GM12878 (cell line): ENCODE data around the gene LRRC3. TPM values are rescaled to one million over a fixed set of nuclear protein-coding genes. Genes with fewer than 3 reads are reported as not detected.

Source experiments
- ATAC-seq: fragments of 200-7000 bp; cut with Tn5 transposase; 3 replicates; pipeline ENCODE4 v1.9.1; 2020; ENCODE audit warnings: mild to moderate bottlenecking, moderate library complexity
- BruUV-seq: library from RNA; stranded (reverse); fragments of 400-500 nt; replicated peaks from 2 replicates; lab custom pipeline; 2021; lab: Mats Ljungman, UMichigan
- CTCF ChIA-PET: fragments of 300-600 bp; sonication (Branson Sonifier 250); formaldehyde crosslinking; extraction: SDS; loops from one replicate; lab custom pipeline; 2021; ENCODE audit warnings: inconsistent platforms; lab: Yijun Ruan, JAX
- POLR2A ChIA-PET: fragments of 350-600 bp; formaldehyde crosslinking; extraction: SDS; loops from one replicate; lab custom pipeline; 2021; ENCODE audit warnings: inconsistent platforms; lab: Charles Lee
- RAD21 ChIA-PET: fragments of 300-600 bp; sonication (Branson Sonifier 250); formaldehyde crosslinking; loops from one replicate; lab custom pipeline; 2023; ENCODE audit warnings: antibody characterized with exemption; ENCODE audit not compliant: unreplicated experiment; lab: Charles Lee
- SMC1A ChIA-PET: fragments of 300-600 bp; sonication (Branson Sonifier 250); formaldehyde crosslinking; loops from one replicate; lab custom pipeline; 2023; ENCODE audit not compliant: unreplicated experiment, uncharacterized antibody; lab: Charles Lee
- DNase-seq: peaks from one replicate; pipeline ENCODE4 v3.0.0-alpha.2; 2011; ENCODE audit warnings: low read depth, low spot score
- FAIRE-seq: peaks from 3 replicates; lab custom pipeline; 2011; peaks lifted over from hg19 to GRCh38; lab: Jason Lieb, UNC
- H2AFZ ChIP-seq: 2 replicates; pipeline ENCODE4 v1.6.0; 2011; ENCODE audit warnings: low read depth, low read length, control low read depth; ENCODE audit not compliant: control insufficient read depth
- H3K27ac ChIP-seq: 2 replicates; pipeline ENCODE4 v1.5.1; 2011; ENCODE audit warnings: control low read depth; ENCODE audit not compliant: control insufficient read depth, insufficient read depth
- H3K27me3 ChIP-seq, 2 experiments: replicated peaks in 1 of 2; 2 replicates each; pipeline versions ENCODE4 v1.6.0 to v1.6.1; 2011; ENCODE audit warnings: low read length in 1 of 2; ENCODE audit not compliant: control insufficient read depth in 2 of 2, insufficient read depth in 2 of 2
- H3K36me3 ChIP-seq, 2 experiments: 2 replicates each; pipeline ENCODE4 v1.5.1; 2011; ENCODE audit warnings: low read length in 1 of 2; ENCODE audit not compliant: control insufficient read depth in 2 of 2, insufficient read depth in 2 of 2
- H3K4me1 ChIP-seq: 2 replicates; pipeline ENCODE4 v1.6.1; 2011; ENCODE audit warnings: mild to moderate bottlenecking, low read length, moderate library complexity, mixed read lengths; ENCODE audit not compliant: control insufficient read depth, insufficient read depth
- H3K4me2 ChIP-seq: 2 replicates; pipeline ENCODE4 v1.6.0; 2011; ENCODE audit warnings: control low read depth; ENCODE audit not compliant: control insufficient read depth, insufficient read depth
- H3K4me3 ChIP-seq: fragments of 200-600 bp; sonication (generic); 2 replicates; pipeline ENCODE4 v1.5.1; 2016
- H3K79me2 ChIP-seq: 2 replicates; pipeline ENCODE4 v1.6.0; 2011; ENCODE audit warnings: low read length; ENCODE audit not compliant: control insufficient read depth, insufficient read depth
- H3K9ac ChIP-seq: 2 replicates; pipeline ENCODE4 v1.8.0; 2011; ENCODE audit warnings: low read length, control low read depth, mixed read lengths; ENCODE audit not compliant: control insufficient read depth, insufficient read depth
- H3K9me3 ChIP-seq: replicated peaks from 3 replicates; pipeline ENCODE4 v1.5.1; 2011; ENCODE audit warnings: mild to moderate bottlenecking, low read length; ENCODE audit not compliant: control insufficient read depth, insufficient read depth
- H4K20me1 ChIP-seq: 2 replicates; pipeline ENCODE4 v1.6.0; 2011; ENCODE audit not compliant: control insufficient read depth, insufficient read depth
- BMI1 ChIP-seq: fragments of 450-650 bp; IDR thresholded peaks from 2 replicates; pipeline ENCODE4 v1.6.1; 2016; ENCODE audit warnings: mild to moderate bottlenecking, moderate library complexity, borderline replicate concordance
- CHD1 ChIP-seq: IDR thresholded peaks from 2 replicates; pipeline ENCODE4 v1.6.1; 2012; ENCODE audit warnings: low read depth, low read length, improper control_type of control experiment
- HCFC1 ChIP-seq: fragments of 150-350 bp; IDR thresholded peaks from 2 replicates; pipeline ENCODE4 v1.6.1; 2014; ENCODE audit warnings: low read length
- MXI1 ChIP-seq: fragments of 150-350 bp; IDR thresholded peaks from 2 replicates; pipeline ENCODE4 v1.6.1; 2011; ENCODE audit warnings: low read depth, mild to moderate bottlenecking, inconsistent platforms, low read length, improper control_type of control experiment
- POLR2AphosphoS2 ChIP-seq: IDR thresholded peaks from 2 replicates; pipeline ENCODE4 v1.6.1; 2011; ENCODE audit warnings: low read depth, mild to moderate bottlenecking, low read length, improper control_type of control experiment, moderate library complexity
- SREBF2 ChIP-seq: IDR thresholded peaks from 2 replicates; pipeline ENCODE4 v1.6.1; 2012; ENCODE audit warnings: mild to moderate bottlenecking, low read length
- SRF ChIP-seq, 2 experiments: IDR thresholded peaks; 2 replicates each; pipeline ENCODE4 v1.6.1; 2011; ENCODE audit warnings: low read depth in 2 of 2, low read length in 2 of 2, mild to moderate bottlenecking in 1 of 2, moderate library complexity in 1 of 2
- WGBS: methylation state at CpG from one replicate; pipeline ENCODE4 v1.1.6; 2016; ENCODE audit warnings: low lambda C conversion rate; ENCODE audit not compliant: insufficient replicate concordance, insufficient coverage; ENCODE audit errors: missing lambda C conversion rate; 5-methylcytosine and 5-hydroxymethylcytosine counted together
- in situ Hi-C: fragments of 300-500 bp; cut with MboI; formaldehyde crosslinking; loops from 9 replicates; pipeline ENCODE4 v1.14.3; 2018; ENCODE audit warnings: mixed read lengths
- intact Hi-C: fragments of 100-400 bp; cut with micrococcal nuclease; formaldehyde crosslinking; loops from one replicate; pipeline ENCODE4 v1.14.2; 2022; ENCODE audit not compliant: unreplicated experiment
- polyA plus RNA-seq, 11 experiments: library from polyadenylated mRNA; depleted of rRNA in 4 of 11; unstranded in 6 of 11; stranded (reverse) in 5 of 11; fragments of >200 nt; fragmentation: Nextera tagmentation in 4 of 11; fragmentation: Illumina TruSeq in 1 of 11; extraction: Ambion mirVana in 4 of 11; extraction: Trizol in 1 of 11; gene quantifications; 1 replicate in 1 of 11; 2 replicates in 10 of 11; pipeline versions ENCODE4 v1.2.1 to v1.2.3, GENCODE V29; 2011 to 2016; ENCODE audit warnings: inconsistent platforms in 2 of 11, missing spikeins in 2 of 11, low read depth in 1 of 11
- total RNA-seq, 4 experiments: library from RNA; depleted of rRNA in 3 of 4; stranded (reverse); fragments of >200 nt in 3 of 4; fragmentation: Illumina TruSeq in 1 of 4; extraction: Trizol in 1 of 4; gene quantifications; 2 replicates each; pipeline versions ENCODE4 v1.2.1 to v1.2.3, GENCODE V29; 2013 to 2021
- TF ChIP-seq, protein P1 (sequence below): fragments of 450-650 bp; IDR thresholded peaks from 2 replicates; pipeline ENCODE4 v1.6.1; 2017; ENCODE audit warnings: mild to moderate bottlenecking, moderate library complexity
- TF ChIP-seq, protein P2 (sequence below): fragments of 450-650 bp; IDR thresholded peaks from 2 replicates; pipeline ENCODE4 v1.6.1; 2017; ENCODE audit warnings: antibody characterized with exemption, mild to moderate bottlenecking, moderate library complexity

The LRRC3 gene
- total and polyA plus RNA-seq, 10 of the 15 experiments (the other 5 are each of a cell fraction or from before 2014, with no cell fraction given): 0.02 to 0.31 (median 0.09) TPM; not detected in 1

DNA sequence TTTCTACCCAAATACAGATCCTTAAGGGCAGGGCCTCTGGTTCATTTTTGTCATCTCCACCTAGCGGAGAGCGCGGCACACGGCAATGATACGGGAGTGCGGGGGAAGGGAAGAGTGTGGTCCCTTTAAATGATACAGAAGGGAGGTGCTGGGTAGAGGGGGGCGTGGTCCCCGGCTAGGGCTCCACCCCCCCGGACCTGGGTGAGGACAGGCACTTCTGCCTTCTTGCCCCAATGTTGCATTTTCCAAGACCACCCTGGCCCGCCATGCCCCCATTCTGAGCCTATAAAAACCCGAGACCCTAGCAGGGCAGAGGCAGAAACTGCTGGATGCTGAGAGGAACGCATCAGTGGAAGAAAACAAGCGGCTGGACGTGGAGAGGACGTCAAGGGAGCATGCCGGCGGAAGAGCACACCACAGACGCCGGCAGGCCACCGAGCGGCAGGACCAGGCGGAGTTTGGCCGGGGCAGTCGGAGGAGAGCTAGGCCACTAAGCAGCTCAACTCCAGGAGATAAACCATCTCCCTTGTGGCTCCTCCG lies 30.0 kb downstream of the LRRC3 start:
- H3K9ac ChIP-seq: no peak overlapping the region
- intact Hi-C loops: no loop called here
- ChIA-PET RAD21 (no interaction called here), CTCF (no interaction called here), SMC1A (no interaction called here), POLR2A (no interaction called here)
- in situ Hi-C loops: no loop called here
- H3K4me2 ChIP-seq: no peak overlapping the region
- no peaks in the 10 kb centered on the region for H3K4me1 ChIP-seq
- no peaks in the 10 kb centered on the region; the same call in 2 of the 3 replicates for H3K9me3 ChIP-seq
- TF ChIP-seq CHD1 (no peak), SRF (IDR thresholded peaks at IDR 0.05; ENCODE audit: low read depth in 2 of 2, low read length in 2 of 2) (no peak), SREBF2 (no peak), POLR2AphosphoS2 (no peak), HCFC1 (no peak), BMI1 (no peak), MXI1 (no peak)
- TF ChIP-seq, protein P1, sequence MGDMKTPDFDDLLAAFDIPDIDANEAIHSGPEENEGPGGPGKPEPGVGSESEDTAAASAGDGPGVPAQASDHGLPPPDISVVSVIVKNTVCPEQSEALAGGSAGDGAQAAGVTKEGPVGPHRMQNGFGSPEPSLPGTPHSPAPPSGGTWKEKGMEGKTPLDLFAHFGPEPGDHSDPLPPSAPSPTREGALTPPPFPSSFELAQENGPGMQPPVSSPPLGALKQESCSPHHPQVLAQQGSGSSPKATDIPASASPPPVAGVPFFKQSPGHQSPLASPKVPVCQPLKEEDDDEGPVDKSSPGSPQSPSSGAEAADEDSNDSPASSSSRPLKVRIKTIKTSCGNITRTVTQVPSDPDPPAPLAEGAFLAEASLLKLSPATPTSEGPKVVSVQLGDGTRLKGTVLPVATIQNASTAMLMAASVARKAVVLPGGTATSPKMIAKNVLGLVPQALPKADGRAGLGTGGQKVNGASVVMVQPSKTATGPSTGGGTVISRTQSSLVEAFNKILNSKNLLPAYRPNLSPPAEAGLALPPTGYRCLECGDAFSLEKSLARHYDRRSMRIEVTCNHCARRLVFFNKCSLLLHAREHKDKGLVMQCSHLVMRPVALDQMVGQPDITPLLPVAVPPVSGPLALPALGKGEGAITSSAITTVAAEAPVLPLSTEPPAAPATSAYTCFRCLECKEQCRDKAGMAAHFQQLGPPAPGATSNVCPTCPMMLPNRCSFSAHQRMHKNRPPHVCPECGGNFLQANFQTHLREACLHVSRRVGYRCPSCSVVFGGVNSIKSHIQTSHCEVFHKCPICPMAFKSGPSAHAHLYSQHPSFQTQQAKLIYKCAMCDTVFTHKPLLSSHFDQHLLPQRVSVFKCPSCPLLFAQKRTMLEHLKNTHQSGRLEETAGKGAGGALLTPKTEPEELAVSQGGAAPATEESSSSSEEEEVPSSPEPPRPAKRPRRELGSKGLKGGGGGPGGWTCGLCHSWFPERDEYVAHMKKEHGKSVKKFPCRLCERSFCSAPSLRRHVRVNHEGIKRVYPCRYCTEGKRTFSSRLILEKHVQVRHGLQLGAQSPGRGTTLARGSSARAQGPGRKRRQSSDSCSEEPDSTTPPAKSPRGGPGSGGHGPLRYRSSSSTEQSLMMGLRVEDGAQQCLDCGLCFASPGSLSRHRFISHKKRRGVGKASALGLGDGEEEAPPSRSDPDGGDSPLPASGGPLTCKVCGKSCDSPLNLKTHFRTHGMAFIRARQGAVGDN: no peak
- TF ChIP-seq, protein P2, sequence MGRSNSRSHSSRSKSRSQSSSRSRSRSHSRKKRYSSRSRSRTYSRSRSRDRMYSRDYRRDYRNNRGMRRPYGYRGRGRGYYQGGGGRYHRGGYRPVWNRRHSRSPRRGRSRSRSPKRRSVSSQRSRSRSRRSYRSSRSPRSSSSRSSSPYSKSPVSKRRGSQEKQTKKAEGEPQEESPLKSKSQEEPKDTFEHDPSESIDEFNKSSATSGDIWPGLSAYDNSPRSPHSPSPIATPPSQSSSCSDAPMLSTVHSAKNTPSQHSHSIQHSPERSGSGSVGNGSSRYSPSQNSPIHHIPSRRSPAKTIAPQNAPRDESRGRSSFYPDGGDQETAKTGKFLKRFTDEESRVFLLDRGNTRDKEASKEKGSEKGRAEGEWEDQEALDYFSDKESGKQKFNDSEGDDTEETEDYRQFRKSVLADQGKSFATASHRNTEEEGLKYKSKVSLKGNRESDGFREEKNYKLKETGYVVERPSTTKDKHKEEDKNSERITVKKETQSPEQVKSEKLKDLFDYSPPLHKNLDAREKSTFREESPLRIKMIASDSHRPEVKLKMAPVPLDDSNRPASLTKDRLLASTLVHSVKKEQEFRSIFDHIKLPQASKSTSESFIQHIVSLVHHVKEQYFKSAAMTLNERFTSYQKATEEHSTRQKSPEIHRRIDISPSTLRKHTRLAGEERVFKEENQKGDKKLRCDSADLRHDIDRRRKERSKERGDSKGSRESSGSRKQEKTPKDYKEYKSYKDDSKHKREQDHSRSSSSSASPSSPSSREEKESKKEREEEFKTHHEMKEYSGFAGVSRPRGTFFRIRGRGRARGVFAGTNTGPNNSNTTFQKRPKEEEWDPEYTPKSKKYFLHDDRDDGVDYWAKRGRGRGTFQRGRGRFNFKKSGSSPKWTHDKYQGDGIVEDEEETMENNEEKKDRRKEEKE: no peak
- no peak overlapping the region for H3K27ac ChIP-seq
- H4K20me1 ChIP-seq: no peaks in the 10 kb centered on the region
- 66% methylated on average over 25 of the region's 25 CpGs for WGBS
- no peak for FAIRE-seq
- no TSS peak for BruUV-seq
- no peaks in the 10 kb centered on the region for H3K79me2 ChIP-seq
- no peak overlapping the region for H3K4me3 ChIP-seq
- no peak overlapping the region for H2AFZ ChIP-seq
- no peak for DNase-seq
- no peaks in the 10 kb centered on the region for H3K27me3 ChIP-seq
- H3K36me3 ChIP-seq: no peaks in the 10 kb centered on the region
- ATAC-seq: no peak
